PC-9 (cell line): ENCODE data around the gene FAT1.

Experiments used
- EZH2 ChIP-seq: fragments of 200-600 bp; sonication (generic); IDR thresholded peaks from 2 replicates; pipeline ENCODE4 v1.8.0; 2017; ENCODE audit warnings: antibody characterized with exemption, low read depth
- TF ChIP-seq, protein P1 (sequence below): fragments of 200-600 bp; sonication (generic); conservative IDR thresholded peaks from 2 replicates; pipeline ENCODE4 v1.6.1; 2017; ENCODE audit warnings: mixed run types, antibody characterized with exemption, mild to moderate bottlenecking, moderate library complexity

DNA sequence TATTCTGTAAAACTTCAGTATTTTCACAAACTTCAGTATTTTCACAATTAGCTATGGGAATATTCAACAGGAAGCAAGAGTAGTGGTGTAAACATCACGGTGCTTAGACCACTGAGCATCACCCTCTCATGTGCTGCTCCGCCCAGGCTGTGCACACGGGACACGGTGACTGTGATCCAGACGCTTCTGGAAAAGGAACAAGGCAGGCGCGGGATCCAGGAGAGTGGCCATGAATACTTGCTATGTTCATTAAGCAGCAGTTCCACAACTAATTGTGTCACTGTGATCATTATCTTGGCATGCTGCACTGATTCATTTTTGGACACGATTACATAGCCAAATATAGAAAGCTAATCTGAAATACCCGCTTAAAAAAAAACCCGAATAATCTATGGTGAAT lies 19.6 kb upstream of the FAT1 start:
- TF ChIP-seq EZH2: no peak
- TF ChIP-seq, protein P1, sequence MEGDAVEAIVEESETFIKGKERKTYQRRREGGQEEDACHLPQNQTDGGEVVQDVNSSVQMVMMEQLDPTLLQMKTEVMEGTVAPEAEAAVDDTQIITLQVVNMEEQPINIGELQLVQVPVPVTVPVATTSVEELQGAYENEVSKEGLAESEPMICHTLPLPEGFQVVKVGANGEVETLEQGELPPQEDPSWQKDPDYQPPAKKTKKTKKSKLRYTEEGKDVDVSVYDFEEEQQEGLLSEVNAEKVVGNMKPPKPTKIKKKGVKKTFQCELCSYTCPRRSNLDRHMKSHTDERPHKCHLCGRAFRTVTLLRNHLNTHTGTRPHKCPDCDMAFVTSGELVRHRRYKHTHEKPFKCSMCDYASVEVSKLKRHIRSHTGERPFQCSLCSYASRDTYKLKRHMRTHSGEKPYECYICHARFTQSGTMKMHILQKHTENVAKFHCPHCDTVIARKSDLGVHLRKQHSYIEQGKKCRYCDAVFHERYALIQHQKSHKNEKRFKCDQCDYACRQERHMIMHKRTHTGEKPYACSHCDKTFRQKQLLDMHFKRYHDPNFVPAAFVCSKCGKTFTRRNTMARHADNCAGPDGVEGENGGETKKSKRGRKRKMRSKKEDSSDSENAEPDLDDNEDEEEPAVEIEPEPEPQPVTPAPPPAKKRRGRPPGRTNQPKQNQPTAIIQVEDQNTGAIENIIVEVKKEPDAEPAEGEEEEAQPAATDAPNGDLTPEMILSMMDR: no peak
